ENCODE measurements around the gene PHLPP2.

Gene PHLPP2

GRCh38 chr16:71673582-71673973, 50.9 kb downstream of the PHLPP2 start:
- DNase-seq (ENCODE audit: insufficient read length, low spot score) (no peak), FAIRE-seq (no peak)
- TF ChIP-seq POLR2AphosphoS5 (IDR thresholded peaks at IDR 0.05; ENCODE audit: low read depth, low read length) (no peak), POU2F2 (IDR thresholded peaks at IDR 0.05; ENCODE audit: low read depth, low read length) (no peak), TAF1 (IDR thresholded peaks at IDR 0.05; ENCODE audit: low read depth, low read length) (no peak), SPI1 (IDR thresholded peaks at IDR 0.05; ENCODE audit: low read depth, low read length) (no peak), PAX5 (IDR thresholded peaks at IDR 0.05; ENCODE audit: insufficient read depth, low read length, severe bottlenecking) (no peak), POLR2A (IDR thresholded peaks at IDR 0.05; ENCODE audit: low read depth, low read length) (no peak)

DNA sequence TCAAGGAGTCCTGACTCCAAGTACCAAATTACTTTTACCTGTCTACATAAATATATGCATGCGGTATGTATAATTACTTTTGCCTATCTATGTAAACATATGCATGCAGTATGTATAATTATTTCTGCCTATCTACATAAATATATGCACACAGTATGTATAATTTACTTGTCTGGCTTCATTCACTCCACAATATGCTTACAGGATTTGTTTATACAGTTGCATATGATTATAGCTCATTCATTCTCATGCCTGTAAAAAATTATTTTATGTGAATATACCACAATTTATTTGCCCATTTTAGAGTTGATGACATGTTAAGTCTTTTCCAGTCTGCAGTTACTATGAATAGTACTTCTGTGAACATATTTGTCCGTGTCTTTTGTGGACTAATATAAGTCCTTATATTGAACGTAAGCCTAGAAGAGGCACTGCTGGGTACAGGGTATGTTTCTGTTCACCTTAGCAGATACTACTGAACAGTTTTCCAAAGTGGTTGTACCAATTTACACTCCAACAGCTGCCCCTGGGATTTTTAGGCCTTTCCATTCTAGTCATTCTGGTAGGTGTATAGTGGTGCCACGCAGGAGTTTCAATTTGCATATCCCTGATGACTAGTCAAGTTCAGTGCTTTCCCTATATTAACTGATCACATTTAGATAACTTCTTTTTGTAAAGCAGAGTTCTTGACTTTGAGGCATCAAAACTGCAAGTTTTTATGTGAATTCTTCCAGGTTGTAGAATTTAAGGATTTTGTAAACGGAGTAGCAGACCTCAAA, 51.5 kb downstream of the PHLPP2 start:
- no peak for DNase-seq (ENCODE audit: insufficient read length, low spot score)
- no peak for FAIRE-seq
- TF ChIP-seq POLR2A (IDR thresholded peaks at IDR 0.05; ENCODE audit: low read depth, low read length) (no peak), POU2F2 (IDR thresholded peaks at IDR 0.05; ENCODE audit: low read depth, low read length) (no peak), SPI1 (IDR thresholded peaks at IDR 0.05; ENCODE audit: low read depth, low read length) (no peak), POLR2AphosphoS5 (IDR thresholded peaks at IDR 0.05; ENCODE audit: low read depth, low read length) (no peak), PAX5 (IDR thresholded peaks at IDR 0.05; ENCODE audit: insufficient read depth, low read length, severe bottlenecking) (no peak), TAF1 (IDR thresholded peaks at IDR 0.05; ENCODE audit: low read depth, low read length) (no peak)

DNA sequence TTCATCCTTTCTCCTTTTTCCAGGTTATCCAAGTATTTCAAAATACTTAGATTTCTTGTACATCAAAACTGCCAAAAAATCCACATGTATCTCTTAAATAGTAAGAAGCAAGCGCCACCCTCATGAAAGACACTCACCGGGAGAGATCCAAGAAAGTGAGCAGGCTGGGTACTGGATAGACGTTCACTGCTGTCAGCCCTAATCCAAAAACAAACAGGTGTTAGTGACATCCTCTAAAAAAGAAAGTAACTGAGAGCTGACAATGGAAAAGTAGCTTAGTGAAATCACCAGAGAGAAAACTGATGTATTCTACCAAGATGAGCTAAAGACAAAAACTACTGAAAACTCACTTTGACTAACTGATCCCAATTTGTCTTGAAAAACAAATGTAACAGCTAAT, 52.4 kb downstream of the PHLPP2 start:
- FAIRE-seq (no peak), DNase-seq (ENCODE audit: insufficient read length, low spot score) (no peak)
- TF ChIP-seq POLR2AphosphoS5 (IDR thresholded peaks at IDR 0.05; ENCODE audit: low read depth, low read length) (no peak), TAF1 (IDR thresholded peaks at IDR 0.05; ENCODE audit: low read depth, low read length) (no peak), POU2F2 (IDR thresholded peaks at IDR 0.05; ENCODE audit: low read depth, low read length) (no peak), PAX5 (IDR thresholded peaks at IDR 0.05; ENCODE audit: insufficient read depth, low read length, severe bottlenecking) (no peak), SPI1 (IDR thresholded peaks at IDR 0.05; ENCODE audit: low read depth, low read length) (no peak)

DNA sequence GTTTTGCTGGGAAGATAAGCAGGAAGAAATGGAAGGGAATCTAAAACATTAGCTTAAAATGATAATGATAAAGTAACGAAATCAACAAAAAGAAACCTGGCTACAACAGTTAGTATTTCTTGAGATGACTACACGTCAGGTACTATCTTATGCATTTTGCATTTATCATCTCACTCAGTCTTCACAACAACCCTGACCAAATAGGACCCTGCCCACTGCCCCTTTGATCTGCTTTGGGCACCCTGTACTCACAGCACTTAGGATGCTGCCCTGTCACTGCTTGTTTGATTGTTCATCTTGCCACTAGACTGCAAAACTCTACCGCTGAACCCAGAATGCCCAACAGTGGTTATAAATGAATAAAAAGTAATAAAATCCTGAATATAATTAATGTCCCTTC, 53.3 kb downstream of the PHLPP2 start:
- TF ChIP-seq POLR2AphosphoS5 (IDR thresholded peaks at IDR 0.05; ENCODE audit: low read depth, low read length) = no peak
- TF ChIP-seq SPI1 (IDR thresholded peaks at IDR 0.05; ENCODE audit: low read depth, low read length) = no peak
- no peak for TF ChIP-seq POLR2A (IDR thresholded peaks at IDR 0.05; ENCODE audit: low read depth, low read length)
- TF ChIP-seq TAF1 (IDR thresholded peaks at IDR 0.05; ENCODE audit: low read depth, low read length) = no peak
- TF ChIP-seq POU2F2 (IDR thresholded peaks at IDR 0.05; ENCODE audit: low read depth, low read length) = no peak
- TF ChIP-seq PAX5 (IDR thresholded peaks at IDR 0.05; ENCODE audit: insufficient read depth, low read length, severe bottlenecking) = no peak
- no peak for FAIRE-seq
- no peak for DNase-seq (ENCODE audit: insufficient read length, low spot score)

DNA sequence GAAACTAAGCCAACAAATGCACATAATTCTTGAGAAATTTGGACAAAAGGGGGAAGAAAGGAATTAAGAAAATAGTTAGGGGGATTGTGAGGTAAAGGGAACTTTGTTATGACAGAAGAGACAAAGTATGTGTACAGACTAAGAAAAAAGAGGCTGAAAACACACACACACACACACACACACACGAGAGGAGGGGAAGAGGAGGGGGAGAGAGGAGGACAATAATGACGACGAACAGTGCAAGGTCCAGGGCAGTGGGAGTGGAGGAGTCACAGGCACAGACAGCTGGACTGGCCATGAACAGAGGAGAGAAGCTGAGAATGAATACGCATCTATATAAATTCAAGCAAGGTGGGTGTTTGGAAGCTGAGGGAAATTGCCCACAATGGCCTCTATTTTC, 54.0 kb downstream of the PHLPP2 start:
- FAIRE-seq = no peak
- DNase-seq (ENCODE audit: insufficient read length, low spot score) = no peak
- TF ChIP-seq TAF1 (IDR thresholded peaks at IDR 0.05; ENCODE audit: low read depth, low read length) (no peak), POLR2AphosphoS5 (IDR thresholded peaks at IDR 0.05; ENCODE audit: low read depth, low read length) (no peak), POLR2A (IDR thresholded peaks at IDR 0.05; ENCODE audit: low read depth, low read length) (no peak), PAX5 (IDR thresholded peaks at IDR 0.05; ENCODE audit: insufficient read depth, low read length, severe bottlenecking) (no peak), POU2F2 (IDR thresholded peaks at IDR 0.05; ENCODE audit: low read depth, low read length) (no peak), SPI1 (IDR thresholded peaks at IDR 0.05; ENCODE audit: low read depth, low read length) (no peak)

- TF ChIP-seq POU2F2 (IDR thresholded peaks at IDR 0.05; ENCODE audit: low read depth, low read length) = no peak
- TF ChIP-seq SPI1 (IDR thresholded peaks at IDR 0.05; ENCODE audit: low read depth, low read length) = no peak
- no peak for DNase-seq (ENCODE audit: insufficient read length, low spot score)
- FAIRE-seq = no peak
Measured at GRCh38 chr16:71669926-71670536, 54.5 kb downstream of the PHLPP2 start.

GRCh38 chr16:71666928-71667707, 57.4 kb downstream of the PHLPP2 start:
- FAIRE-seq (no peak), DNase-seq (ENCODE audit: insufficient read length, low spot score) (no peak)
- TF ChIP-seq POU2F2 (IDR thresholded peaks at IDR 0.05; ENCODE audit: low read depth, low read length) = no peak
- TF ChIP-seq PAX5 (IDR thresholded peaks at IDR 0.05; ENCODE audit: insufficient read depth, low read length, severe bottlenecking) = no peak
- no peak for TF ChIP-seq TAF1 (IDR thresholded peaks at IDR 0.05; ENCODE audit: low read depth, low read length)
- no peak for TF ChIP-seq POLR2A (IDR thresholded peaks at IDR 0.05; ENCODE audit: low read depth, low read length)
- no peak for TF ChIP-seq SPI1 (IDR thresholded peaks at IDR 0.05; ENCODE audit: low read depth, low read length)
- TF ChIP-seq POLR2AphosphoS5 (IDR thresholded peaks at IDR 0.05; ENCODE audit: low read depth, low read length) = no peak

DNA sequence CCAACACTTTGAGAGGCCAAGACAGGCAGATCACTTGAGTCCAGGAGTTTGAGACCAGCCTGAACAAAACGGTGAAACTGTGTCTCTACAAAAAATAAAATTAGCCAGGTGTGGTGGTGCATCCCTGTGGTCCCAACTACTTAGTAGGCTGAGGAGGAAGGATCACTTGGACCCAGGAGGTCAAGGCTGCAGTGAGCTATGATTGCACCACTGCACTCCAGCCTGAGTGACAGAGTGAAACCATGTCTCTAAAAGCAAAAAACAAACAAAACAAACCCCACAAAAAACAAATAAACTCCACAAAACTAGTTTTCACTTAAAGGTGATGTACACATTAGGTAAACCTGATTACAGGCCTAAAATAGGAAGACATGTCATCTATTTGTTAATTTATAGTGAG, 58.2 kb downstream of the PHLPP2 start:
- DNase-seq (ENCODE audit: insufficient read length, low spot score) (no peak), FAIRE-seq (no peak)
- TF ChIP-seq PAX5 (IDR thresholded peaks at IDR 0.05; ENCODE audit: insufficient read depth, low read length, severe bottlenecking) (no peak), TAF1 (IDR thresholded peaks at IDR 0.05; ENCODE audit: low read depth, low read length) (no peak), POU2F2 (IDR thresholded peaks at IDR 0.05; ENCODE audit: low read depth, low read length) (no peak), POLR2A (IDR thresholded peaks at IDR 0.05; ENCODE audit: low read depth, low read length) (no peak), SPI1 (IDR thresholded peaks at IDR 0.05; ENCODE audit: low read depth, low read length) (no peak), POLR2AphosphoS5 (IDR thresholded peaks at IDR 0.05; ENCODE audit: low read depth, low read length) (no peak)

DNA sequence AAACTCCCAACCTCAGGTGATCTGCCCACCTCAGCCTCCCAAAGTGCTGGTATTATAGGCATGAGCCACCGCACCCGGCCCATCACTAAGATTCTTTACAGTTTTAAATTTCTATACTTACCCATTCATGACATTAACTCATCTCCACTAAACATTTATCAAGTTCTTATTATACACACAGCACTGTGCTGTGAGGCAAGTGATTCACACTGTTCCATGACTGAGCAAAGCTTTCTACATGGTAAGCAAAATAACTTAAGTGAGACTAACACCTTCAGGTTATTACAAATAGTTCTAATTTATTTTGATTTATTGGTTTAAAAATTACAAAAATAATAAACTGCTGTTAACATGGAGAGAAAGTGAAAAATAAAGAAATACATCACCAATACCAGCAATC, 65.0 kb downstream of the PHLPP2 start:
- FAIRE-seq = no peak
- no peak for TF ChIP-seq POU2F2 (IDR thresholded peaks at IDR 0.05; ENCODE audit: low read depth, low read length)
- no peak for TF ChIP-seq SPI1 (IDR thresholded peaks at IDR 0.05; ENCODE audit: low read depth, low read length)
- no peak for TF ChIP-seq PAX5 (IDR thresholded peaks at IDR 0.05; ENCODE audit: insufficient read depth, low read length, severe bottlenecking)
- no peak for DNase-seq (ENCODE audit: insufficient read length, low spot score)

Data from GM12891 (cell line).